Measurements from ENCODE around the gene RTN4R.

DNA sequence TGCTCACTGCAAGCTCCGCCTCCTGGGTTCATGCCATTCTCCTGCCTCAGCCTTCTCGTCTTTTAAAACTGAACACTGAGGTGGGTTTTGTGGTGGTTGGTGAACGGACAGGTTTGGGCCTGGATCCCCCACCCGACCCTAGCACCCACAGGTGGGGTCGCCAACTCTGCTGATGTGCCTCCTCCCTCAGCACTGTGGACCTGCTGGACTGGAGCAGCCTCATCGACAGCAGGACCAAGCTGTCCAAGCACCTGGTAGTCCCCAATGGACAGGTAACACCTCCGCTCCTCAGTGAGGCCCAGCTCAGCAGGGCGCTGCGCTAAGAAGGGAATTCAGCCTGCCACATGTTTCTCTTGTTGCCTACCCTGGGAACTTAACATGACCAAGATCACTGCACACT, 36.5 kb upstream of the RTN4R start:
- TF ChIP-seq ZNF879 (CRISPR knock-in tag; IDR thresholded peaks at IDR 0.05) (no peak), FOXJ3 (CRISPR knock-in tag; IDR thresholded peaks at IDR 0.05; ENCODE audit: borderline replicate concordance) (no peak), NPAS2 (CRISPR knock-in tag; IDR thresholded peaks at IDR 0.05; ENCODE audit: borderline replicate concordance) (no peak), MAFF (IDR thresholded peaks at IDR 0.05; ENCODE audit: low read depth, low read length) (no peak), SIN3A (IDR thresholded peaks at IDR 0.05; ENCODE audit: borderline replicate concordance, low read depth, low read length) (no peak), RAD21 (CRISPR knock-in tag; IDR thresholded peaks at IDR 0.05) (no peak), ZBTB1 (CRISPR knock-in tag; IDR thresholded peaks at IDR 0.05; ENCODE audit: borderline replicate concordance) (no peak), XRCC5 (optimal IDR thresholded peaks at IDR 0.05; ENCODE audit: low read length) (no peak), ZNF562 (CRISPR knock-in tag; IDR thresholded peaks at IDR 0.05; ENCODE audit: borderline replicate concordance) (no peak), SOX13 (IDR thresholded peaks at IDR 0.05) (no peak), SOX13 (CRISPR knock-in tag; conservative IDR thresholded peaks at IDR 0.05 in 1 of 2, IDR thresholded peaks at IDR 0.05 in 1 of 2) (no peak), SMC3 (IDR thresholded peaks at IDR 0.05; ENCODE audit: low read length) (no peak), POLR2A (IDR thresholded peaks at IDR 0.05; ENCODE audit: insufficient read depth in 1 of 2, low read depth in 2 of 2, low read length in 2 of 2) (no peak)
- TF ChIP-seq, protein P1, sequence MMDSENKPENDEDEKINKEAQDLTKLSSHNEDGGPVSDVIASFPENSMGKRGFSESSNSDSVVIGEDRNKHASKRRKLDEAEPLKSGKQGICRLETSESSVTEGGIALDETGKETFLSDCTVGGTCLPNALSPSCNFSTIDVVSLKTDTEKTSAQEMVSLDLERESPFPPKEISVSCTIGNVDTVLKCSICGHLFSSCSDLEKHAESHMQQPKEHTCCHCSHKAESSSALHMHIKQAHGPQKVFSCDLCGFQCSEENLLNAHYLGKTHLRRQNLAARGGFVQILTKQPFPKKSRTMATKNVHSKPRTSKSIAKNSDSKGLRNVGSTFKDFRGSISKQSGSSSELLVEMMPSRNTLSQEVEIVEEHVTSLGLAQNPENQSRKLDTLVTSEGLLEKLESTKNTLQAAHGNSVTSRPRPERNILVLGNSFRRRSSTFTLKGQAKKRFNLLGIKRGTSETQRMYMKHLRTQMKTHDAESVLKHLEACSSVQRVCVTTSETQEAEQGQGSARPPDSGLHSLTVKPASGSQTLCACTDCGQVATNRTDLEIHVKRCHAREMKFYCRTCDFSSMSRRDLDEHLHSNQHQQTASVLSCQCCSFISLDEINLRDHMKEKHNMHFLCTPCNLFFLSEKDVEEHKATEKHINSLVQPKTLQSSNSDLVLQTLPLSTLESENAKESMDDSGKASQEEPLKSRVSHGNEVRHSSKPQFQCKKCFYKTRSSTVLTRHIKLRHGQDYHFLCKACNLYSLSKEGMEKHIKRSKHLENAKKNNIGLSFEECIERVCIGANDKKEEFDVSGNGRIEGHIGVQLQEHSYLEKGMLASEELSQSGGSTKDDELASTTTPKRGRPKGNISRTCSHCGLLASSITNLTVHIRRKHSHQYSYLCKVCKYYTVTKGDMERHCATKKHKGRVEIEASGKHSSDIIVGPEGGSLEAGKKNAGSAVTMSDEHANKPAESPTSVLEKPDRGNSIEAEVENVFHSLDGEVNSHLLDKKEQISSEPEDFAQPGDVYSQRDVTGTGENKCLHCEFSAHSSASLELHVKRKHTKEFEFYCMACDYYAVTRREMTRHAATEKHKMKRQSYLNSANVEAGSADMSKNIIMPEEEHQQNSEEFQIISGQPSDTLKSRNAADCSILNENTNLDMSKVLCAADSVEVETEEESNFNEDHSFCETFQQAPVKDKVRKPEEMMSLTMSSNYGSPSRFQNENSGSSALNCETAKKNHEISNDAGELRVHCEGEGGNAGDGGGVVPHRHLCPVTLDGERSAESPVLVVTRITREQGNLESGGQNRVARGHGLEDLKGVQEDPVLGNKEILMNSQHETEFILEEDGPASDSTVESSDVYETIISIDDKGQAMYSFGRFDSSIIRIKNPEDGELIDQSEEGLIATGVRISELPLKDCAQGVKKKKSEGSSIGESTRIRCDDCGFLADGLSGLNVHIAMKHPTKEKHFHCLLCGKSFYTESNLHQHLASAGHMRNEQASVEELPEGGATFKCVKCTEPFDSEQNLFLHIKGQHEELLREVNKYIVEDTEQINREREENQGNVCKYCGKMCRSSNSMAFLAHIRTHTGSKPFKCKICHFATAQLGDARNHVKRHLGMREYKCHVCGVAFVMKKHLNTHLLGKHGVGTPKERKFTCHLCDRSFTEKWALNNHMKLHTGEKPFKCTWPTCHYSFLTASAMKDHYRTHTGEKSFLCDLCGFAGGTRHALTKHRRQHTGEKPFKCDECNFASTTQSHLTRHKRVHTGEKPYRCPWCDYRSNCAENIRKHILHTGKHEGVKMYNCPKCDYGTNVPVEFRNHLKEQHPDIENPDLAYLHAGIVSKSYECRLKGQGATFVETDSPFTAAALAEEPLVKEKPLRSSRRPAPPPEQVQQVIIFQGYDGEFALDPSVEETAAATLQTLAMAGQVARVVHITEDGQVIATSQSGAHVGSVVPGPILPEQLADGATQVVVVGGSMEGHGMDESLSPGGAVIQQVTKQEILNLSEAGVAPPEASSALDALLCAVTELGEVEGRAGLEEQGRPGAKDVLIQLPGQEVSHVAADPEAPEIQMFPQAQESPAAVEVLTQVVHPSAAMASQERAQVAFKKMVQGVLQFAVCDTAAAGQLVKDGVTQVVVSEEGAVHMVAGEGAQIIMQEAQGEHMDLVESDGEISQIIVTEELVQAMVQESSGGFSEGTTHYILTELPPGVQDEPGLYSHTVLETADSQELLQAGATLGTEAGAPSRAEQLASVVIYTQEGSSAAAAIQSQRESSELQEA (CRISPR knock-in tag; IDR thresholded peaks at IDR 0.05; ENCODE audit: not compliant biosample characterization) = no peak
- TF ChIP-seq, protein P2, sequence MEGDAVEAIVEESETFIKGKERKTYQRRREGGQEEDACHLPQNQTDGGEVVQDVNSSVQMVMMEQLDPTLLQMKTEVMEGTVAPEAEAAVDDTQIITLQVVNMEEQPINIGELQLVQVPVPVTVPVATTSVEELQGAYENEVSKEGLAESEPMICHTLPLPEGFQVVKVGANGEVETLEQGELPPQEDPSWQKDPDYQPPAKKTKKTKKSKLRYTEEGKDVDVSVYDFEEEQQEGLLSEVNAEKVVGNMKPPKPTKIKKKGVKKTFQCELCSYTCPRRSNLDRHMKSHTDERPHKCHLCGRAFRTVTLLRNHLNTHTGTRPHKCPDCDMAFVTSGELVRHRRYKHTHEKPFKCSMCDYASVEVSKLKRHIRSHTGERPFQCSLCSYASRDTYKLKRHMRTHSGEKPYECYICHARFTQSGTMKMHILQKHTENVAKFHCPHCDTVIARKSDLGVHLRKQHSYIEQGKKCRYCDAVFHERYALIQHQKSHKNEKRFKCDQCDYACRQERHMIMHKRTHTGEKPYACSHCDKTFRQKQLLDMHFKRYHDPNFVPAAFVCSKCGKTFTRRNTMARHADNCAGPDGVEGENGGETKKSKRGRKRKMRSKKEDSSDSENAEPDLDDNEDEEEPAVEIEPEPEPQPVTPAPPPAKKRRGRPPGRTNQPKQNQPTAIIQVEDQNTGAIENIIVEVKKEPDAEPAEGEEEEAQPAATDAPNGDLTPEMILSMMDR (CRISPR knock-in tag; IDR thresholded peaks at IDR 0.05) = no peak

Measured in HepG2 (cell line).